ENCODE results near the gene TAB2.

GRCh38 chr6:149311293-149311692 is 6.2 kb upstream of the TAB2 start:
- TF ChIP-seq CTCF (IDR thresholded peaks at IDR 0.05) (no peak), POLR2A (IDR thresholded peaks at IDR 0.05) (no peak)
